Stimulated activated CD8-positive, alpha-beta memory T cell treated with anti-CD3 and anti-CD28 coated beads, Interleukin-15, amount 100 ng/mL, for 1 hour (primary cell): ENCODE measurements around the gene ICE1.
"Not testable (repeated sequence)": the region's sequence is repeated elsewhere in the genome, so short reads cannot be mapped to it uniquely, and the experiment has no call there.

Source experiments
- DNase-seq: peaks from one replicate; pipeline ENCODE4 v3.0.0-alpha.2; 2020; ENCODE audit warnings: low read depth

Gene ICE1

GRCh38 chr5:5490774-5491347 lies 68.4 kb downstream of the ICE1 start:
- DNase-seq, result no peak

GRCh38 chr5:5492087-5492933 lies 69.8 kb downstream of the ICE1 start:
- no peak for DNase-seq

- DNase-seq, result not testable (repeated sequence)
These were observed 70.4 kb downstream of the ICE1 start for GRCh38 chr5:5492934-5493271.

- peak; percentile 72 for DNase-seq
These were observed 72.3 kb downstream of the ICE1 start for GRCh38 chr5:5494489-5495402.

- no peak for DNase-seq
These were observed 74.8 kb downstream of the ICE1 start for GRCh38 chr5:5497152-5497788.

GRCh38 chr5:5499442-5499841 lies 77.0 kb downstream of the ICE1 start:
- DNase-seq, result no peak

GRCh38 chr5:5504325-5504724 lies 81.8 kb downstream of the ICE1 start:
- DNase-seq, result no peak

GRCh38 chr5:5505815-5506214 lies 83.3 kb downstream of the ICE1 start:
- no peak for DNase-seq

GRCh38 chr5:5508391-5508790 lies 85.9 kb downstream of the ICE1 start:
- DNase-seq, result no peak

GRCh38 chr5:5511904-5512416 lies 89.5 kb downstream of the ICE1 start:
- no peak for DNase-seq

GRCh38 chr5:5512543-5512942 lies 90.1 kb downstream of the ICE1 start:
- no peak for DNase-seq

GRCh38 chr5:5520622-5521021 lies 98.1 kb downstream of the ICE1 start:
- not testable (repeated sequence) for DNase-seq

GRCh38 chr5:5521029-5521428 lies 98.6 kb downstream of the ICE1 start:
- no peak for DNase-seq

GRCh38 chr5:5521478-5521877 lies 99.0 kb downstream of the ICE1 start:
- DNase-seq, result no peak

GRCh38 chr5:5522336-5522735 lies 99.9 kb downstream of the ICE1 start:
- no peak for DNase-seq

GRCh38 chr5:5523066-5523505 lies 100.6 kb downstream of the ICE1 start:
- DNase-seq, result no peak

- DNase-seq, result no peak
These were observed 101.8 kb downstream of the ICE1 start for GRCh38 chr5:5524327-5524726.

- no peak for DNase-seq
These were observed 108.9 kb downstream of the ICE1 start for GRCh38 chr5:5531371-5531770.

GRCh38 chr5:5532306-5533076 lies 110.0 kb downstream of the ICE1 start:
- no peak for DNase-seq

- no peak for DNase-seq
These were observed 111.5 kb downstream of the ICE1 start for GRCh38 chr5:5533927-5534326.

GRCh38 chr5:5534333-5534732 lies 111.9 kb downstream of the ICE1 start:
- no peak for DNase-seq
